Measurements from ENCODE around the gene HSP90AB1. TPM values are rescaled to one million over a fixed set of nuclear protein-coding genes. Genes with fewer than 3 reads are reported as not detected.

Gene HSP90AB1
- total RNA-seq, 1 donor from 2014 or later, result 1,294 TPM

GRCh38 chr6:44250067-44250717 lies 3.3 kb downstream of the HSP90AB1 start:
- TF ChIP-seq CTCF (IDR thresholded peaks at IDR 0.05; ENCODE audit: insufficient read depth, low read length, poor library complexity, severe bottlenecking), result no peak
- DNase-seq (ENCODE audit: low read depth), result no peak
- Histone ChIP-seq H3K4me3 (ENCODE audit: low read depth, low read length) (no peak overlapping the region), H3K27me3 (ENCODE audit: control insufficient read depth, insufficient read depth, low read length) (no peaks in the 10 kb centered on the region), H3K36me3 (ENCODE audit: control insufficient read depth, insufficient read depth, low read length) (peaks cover 16% of the 10 kb centered on the region)

GRCh38 chr6:44250718-44251123 lies 3.8 kb downstream of the HSP90AB1 start:
- TF ChIP-seq CTCF (IDR thresholded peaks at IDR 0.05; ENCODE audit: insufficient read depth, low read length, poor library complexity, severe bottlenecking), result no peak
- no peak for DNase-seq (ENCODE audit: low read depth)
- H3K36me3 ChIP-seq (ENCODE audit: control insufficient read depth, insufficient read depth, low read length), result peaks cover 18% of the 10 kb centered on the region
- H3K27me3 ChIP-seq (ENCODE audit: control insufficient read depth, insufficient read depth, low read length), result no peaks in the 10 kb centered on the region
- no peak overlapping the region for H3K4me3 ChIP-seq (ENCODE audit: low read depth, low read length)

- Histone ChIP-seq H3K4me3 (ENCODE audit: low read depth, low read length) (no peak overlapping the region), H3K27me3 (ENCODE audit: control insufficient read depth, insufficient read depth, low read length) (no peaks in the 10 kb centered on the region), H3K36me3 (ENCODE audit: control insufficient read depth, insufficient read depth, low read length) (peaks cover 18% of the 10 kb centered on the region)
- DNase-seq (ENCODE audit: low read depth), result no peak
- TF ChIP-seq CTCF (IDR thresholded peaks at IDR 0.05; ENCODE audit: insufficient read depth, low read length, poor library complexity, severe bottlenecking), result no peak
These were observed 4.9 kb downstream of the HSP90AB1 start for GRCh38 chr6:44251576-44252524.

GRCh38 chr6:44253307-44254101 lies 6.6 kb downstream of the HSP90AB1 start:
- Histone ChIP-seq H3K27me3 (ENCODE audit: control insufficient read depth, insufficient read depth, low read length) (no peaks in the 10 kb centered on the region), H3K4me3 (ENCODE audit: low read depth, low read length) (no peak overlapping the region), H3K36me3 (ENCODE audit: control insufficient read depth, insufficient read depth, low read length) (peaks cover 18% of the 10 kb centered on the region)
- DNase-seq (ENCODE audit: low read depth), result no peak
- TF ChIP-seq CTCF (IDR thresholded peaks at IDR 0.05; ENCODE audit: insufficient read depth, low read length, poor library complexity, severe bottlenecking), result peak; percentile 61

- Histone ChIP-seq H3K27me3 (ENCODE audit: control insufficient read depth, insufficient read depth, low read length) (no peaks in the 10 kb centered on the region), H3K4me3 (ENCODE audit: low read depth, low read length) (no peak overlapping the region), H3K36me3 (ENCODE audit: control insufficient read depth, insufficient read depth, low read length) (peaks cover 17% of the 10 kb centered on the region)
- TF ChIP-seq CTCF (IDR thresholded peaks at IDR 0.05; ENCODE audit: insufficient read depth, low read length, poor library complexity, severe bottlenecking), result no peak
- no peak for DNase-seq (ENCODE audit: low read depth)
These were observed 7.5 kb downstream of the HSP90AB1 start for GRCh38 chr6:44254191-44255104.

Data from kidney epithelial cell (primary cell).